HG03060 (cell line): ENCODE data around the gene CAPN9.

ENCODE experiments used
- ATAC-seq: cut with Tn5 transposase; IDR thresholded peaks from one replicate; pipeline ENCODE4 v1.9.1; 2021; ENCODE audit warnings: low read depth, moderate number of reproducible peaks; ENCODE audit not compliant: unreplicated experiment

The CAPN9 gene

GRCh38 chr1:230820568-230820967, 73.4 kb downstream of the CAPN9 start:
- no peak for ATAC-seq

GRCh38 chr1:230821346-230821745, 74.2 kb downstream of the CAPN9 start:
- no peak for ATAC-seq

- ATAC-seq: no peak
Observed at GRCh38 chr1:230822092-230822581, 74.9 kb downstream of the CAPN9 start.

DNA sequence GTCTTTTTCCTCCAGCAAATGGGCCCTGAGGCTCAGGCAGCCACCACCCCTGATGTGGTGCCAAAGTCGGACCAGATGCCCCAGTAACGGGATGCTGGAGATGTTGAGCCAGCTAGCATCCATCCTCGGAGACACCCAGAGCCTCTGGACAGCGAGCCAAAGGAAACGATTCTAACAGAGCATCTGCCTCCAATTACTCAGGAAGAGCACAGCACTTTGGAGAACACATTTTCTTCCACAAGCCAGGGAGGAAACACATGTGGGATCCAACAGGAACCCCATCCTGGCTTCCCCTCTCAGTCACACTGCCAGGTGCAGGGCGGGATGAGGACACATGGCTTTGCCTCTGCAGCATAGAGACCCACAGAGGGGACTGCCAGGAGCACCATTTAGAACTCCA, 76.2 kb downstream of the CAPN9 start:
- no peak for ATAC-seq

- no peak for ATAC-seq
Observed at GRCh38 chr1:230823931-230824381, 76.8 kb downstream of the CAPN9 start.

DNA sequence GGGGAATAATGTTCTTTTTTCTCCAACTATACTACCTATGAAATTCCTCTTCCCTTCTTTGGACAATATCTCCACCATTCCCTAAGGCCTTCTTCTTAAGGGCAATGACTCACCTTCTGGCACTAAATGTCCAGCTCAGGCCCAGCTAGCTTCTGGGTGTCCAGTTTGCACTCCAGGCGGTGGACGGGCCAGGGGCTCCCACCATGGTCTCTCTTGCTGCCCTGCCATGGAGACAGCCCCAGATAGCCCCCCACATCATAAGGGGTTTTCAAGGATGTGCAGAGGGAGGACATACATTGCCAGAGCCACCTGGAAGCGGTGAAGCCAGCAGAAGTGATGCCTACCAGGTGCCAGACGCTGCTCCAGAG, 77.3 kb downstream of the CAPN9 start:
- no peak for ATAC-seq

- no peak for ATAC-seq
Observed at GRCh38 chr1:230824919-230825721, 77.9 kb downstream of the CAPN9 start.

- no peak for ATAC-seq
Observed at GRCh38 chr1:230825761-230826160, 78.6 kb downstream of the CAPN9 start.

DNA sequence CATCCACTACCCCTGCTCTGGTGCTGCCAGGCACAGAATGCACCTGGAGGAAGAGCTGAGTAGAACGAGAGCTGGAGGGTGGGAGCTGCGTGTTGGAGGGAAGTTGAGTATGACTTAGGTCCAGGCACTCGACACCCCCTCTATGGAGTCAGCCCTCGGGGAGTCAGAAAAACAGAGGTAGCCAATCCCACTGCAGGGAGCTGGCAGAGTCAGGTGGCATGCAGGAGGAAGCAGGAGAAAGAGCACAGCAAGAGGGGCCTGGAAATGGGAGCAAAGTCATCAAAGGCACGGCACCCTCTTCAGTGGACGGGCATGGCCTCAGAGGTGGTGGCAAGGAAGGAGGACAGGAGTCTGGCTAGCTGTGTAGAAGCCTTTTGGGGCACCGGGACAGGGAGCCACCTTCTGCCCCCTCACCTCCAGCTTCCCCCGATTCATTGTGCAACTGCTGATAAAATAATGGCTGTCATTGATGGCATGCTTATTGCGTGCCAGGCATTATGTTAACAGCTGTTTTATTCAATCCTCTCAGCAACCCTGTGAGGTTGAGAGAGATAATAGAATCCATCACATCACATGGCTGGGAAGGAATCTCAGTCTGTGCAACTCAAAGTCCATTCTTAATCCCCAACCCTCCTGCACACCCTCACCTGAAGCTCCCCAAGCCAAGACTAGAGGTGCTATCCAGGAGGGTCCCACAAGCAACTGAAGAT, 79.1 kb downstream of the CAPN9 start:
- ATAC-seq: no peak

DNA sequence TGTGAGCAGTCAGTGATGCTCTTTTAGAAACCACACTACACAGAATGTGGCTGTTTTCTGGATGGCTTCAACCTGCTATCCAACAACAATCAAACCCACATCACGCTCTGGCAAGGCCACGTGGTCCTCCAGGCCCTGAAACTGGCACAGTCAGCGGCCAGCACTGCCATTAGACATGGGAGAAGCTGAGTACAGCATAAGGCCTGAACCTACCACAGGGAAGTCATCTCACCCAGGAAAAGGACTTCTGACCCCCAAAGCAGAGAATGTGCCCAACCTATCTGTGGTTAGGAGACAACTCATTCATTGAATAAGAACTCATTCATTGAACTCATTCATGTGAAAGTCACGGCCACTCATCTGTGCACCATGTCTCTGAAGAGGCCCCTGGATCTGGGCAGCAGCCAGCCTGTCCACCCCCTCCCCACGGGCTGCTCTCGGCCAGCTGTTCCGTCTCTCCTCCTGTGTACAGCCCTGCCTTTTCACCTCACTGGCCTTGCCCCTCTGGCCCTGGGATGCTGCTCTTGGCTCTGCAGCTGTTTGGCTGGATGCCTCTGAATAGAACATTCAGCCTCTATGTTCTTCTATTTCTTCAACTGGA, 80.0 kb downstream of the CAPN9 start:
- no peak for ATAC-seq

DNA sequence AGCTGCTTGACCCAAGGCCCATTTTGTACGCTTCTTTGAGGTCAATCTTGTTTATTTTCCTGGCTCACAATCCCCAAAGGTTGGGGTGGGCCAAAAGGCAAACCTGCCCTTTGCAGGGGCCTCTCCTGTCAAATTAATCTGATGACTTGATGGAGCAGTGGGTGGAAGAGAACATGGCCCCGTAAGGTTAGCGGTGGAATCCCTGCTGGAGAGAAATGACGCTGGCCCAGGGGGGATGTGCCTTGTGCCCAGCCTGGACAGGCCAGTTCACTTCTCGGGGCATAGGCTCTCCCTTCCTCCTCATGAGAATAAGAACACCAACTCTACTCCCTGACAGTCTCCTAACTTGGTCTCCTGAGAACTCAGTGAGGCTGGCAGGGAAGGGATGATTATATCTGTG, 80.6 kb downstream of the CAPN9 start:
- no peak for ATAC-seq

DNA sequence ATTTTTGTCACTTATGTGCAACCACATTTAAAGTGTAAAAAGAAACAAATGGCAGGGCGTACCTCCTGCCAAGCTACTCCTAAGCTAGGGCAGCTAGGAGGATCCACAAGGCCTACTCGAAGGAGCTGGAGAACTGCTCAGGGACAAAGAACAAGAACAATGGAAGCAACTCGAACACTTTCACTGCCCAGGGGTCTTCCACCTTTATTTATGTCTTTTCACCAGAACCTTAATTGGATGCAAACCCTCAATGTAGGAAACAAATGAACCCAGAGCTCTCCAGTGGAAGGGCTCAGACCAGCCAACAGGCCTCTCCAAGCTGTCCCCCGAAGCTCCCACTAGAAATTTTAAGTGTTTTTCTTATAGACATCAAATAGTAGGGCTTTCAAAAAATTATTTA, 81.2 kb downstream of the CAPN9 start:
- ATAC-seq: no peak

DNA sequence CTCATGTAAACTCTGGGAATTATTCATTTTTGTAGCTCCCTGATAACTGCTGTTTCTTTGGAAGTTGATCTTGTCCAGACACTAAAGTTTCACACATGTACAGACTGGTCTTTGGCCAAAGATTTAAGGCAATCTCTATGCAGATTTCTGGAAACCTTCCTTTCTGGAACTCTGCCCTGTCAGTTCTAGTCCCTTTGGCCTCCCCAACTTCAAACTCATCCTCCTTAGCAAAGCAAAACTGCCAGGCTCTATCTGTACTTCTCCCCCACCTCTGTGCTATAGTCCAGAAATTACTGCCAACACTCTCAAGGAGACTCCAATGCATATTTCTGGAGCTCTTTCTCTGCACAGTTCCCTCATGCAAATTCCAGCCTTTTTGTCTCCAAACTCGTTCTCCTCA, 84.6 kb downstream of the CAPN9 start:
- no peak for ATAC-seq

- no peak for ATAC-seq
Observed at GRCh38 chr1:230832476-230832875, 85.3 kb downstream of the CAPN9 start.

- no peak for ATAC-seq
Observed at GRCh38 chr1:230833511-230833910, 86.3 kb downstream of the CAPN9 start.

DNA sequence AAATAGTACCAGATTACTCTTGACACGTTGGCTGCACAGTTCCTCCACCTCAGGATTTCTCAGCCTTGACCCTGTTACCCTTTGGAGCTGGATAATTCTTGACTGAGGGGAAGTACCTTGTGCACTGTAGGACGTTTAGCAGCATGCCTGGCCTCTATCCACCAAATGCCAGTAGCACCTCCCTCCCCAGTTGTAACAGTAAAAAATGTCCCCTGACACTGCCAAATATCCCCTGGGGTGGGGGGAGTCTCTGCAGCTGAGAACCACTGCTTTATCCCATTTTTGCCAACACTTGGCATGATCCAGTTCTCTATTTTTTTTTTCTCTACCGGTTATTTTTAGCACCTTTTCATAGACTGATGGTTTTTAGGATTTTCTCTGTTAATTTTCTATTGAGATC, 87.1 kb downstream of the CAPN9 start:
- no peak for ATAC-seq

DNA sequence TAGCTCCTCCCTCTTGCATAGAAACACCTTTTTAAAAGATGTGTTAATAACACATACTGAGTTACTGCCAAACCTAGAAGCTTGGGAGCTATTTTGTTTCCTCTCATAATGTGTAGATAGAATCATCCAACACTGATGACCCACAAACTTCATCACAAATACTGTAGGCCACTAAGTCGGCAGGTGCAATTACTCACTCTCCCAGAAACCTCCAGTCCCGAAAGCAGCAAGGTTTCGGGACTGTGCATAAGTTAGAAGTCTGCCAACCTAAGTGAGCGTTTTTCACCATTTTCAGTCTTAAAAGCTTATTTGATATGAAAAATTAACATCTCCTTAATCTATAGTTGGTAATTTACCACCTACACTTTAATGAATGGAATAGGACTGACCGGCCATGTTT, 89.2 kb downstream of the CAPN9 start:
- no peak for ATAC-seq

GRCh38 chr1:230836793-230837192, 89.6 kb downstream of the CAPN9 start:
- ATAC-seq: no peak

- no peak for ATAC-seq
Observed at GRCh38 chr1:230839173-230839572, 92.0 kb downstream of the CAPN9 start.

- ATAC-seq: no peak
Observed at GRCh38 chr1:230842801-230843200, 95.6 kb downstream of the CAPN9 start.

DNA sequence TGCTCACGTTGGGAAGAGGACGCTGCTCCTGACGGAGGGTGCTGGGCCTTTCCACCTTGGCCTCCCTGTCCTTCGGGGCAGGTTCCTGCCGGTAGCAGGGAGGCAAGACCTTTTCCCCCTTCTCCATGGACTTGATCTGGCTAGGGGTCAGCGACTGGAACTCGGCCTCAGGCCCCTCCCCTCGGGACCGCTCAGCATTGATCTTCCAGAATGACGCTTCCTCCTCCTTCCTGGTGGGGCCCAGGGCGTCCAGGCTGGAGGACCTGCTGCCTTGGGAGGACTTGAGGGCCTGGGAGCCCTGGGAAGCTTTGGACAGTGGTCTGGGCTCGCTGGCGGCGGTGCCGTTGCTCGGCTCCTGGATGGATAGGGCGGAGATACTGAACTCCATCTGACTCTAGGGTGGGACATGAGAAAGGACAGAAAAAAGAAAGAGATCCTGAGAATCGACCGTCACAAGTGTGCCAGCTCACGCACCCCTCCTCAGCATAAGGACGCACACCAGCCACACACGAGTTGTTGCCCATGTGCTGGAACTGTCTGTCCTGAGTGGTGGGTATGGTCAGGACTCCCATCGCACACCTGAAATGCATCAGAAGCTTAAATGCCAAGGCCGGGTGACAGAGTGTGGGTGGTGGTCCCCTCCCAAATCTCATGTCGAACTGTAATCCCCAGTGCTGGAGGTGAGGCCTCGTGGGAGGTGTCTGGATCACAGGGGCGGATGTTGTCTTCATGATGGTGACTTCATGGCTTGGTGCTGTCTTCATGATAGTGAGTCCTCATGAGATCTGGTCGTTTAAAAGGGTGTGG, 96.5 kb downstream of the CAPN9 start:
- no peak for ATAC-seq
